Measurements from ENCODE around the gene PPP1R7. TPM values are rescaled to one million over a fixed set of nuclear protein-coding genes. Genes with fewer than 3 reads are reported as not detected.

PPP1R7 gene
- total RNA-seq, 1 donor from 2014 or later, result 57.7 TPM

Other genes starting within 250 kb of the PPP1R7 start
- not detected in 2 replicates for gene CROCC2, start 244.1 kb upstream of the PPP1R7 start, total RNA-seq
- gene SNED1, start 151.8 kb upstream of the PPP1R7 start, total RNA-seq, result 0.22 and 0.29 TPM in 2 replicates
- 9.7 and 33.8 TPM in 2 replicates for gene MTERF4, start 48.2 kb upstream of the PPP1R7 start, total RNA-seq
- 10.0 and 15.5 TPM in 2 replicates for gene PASK, start 995 bp upstream of the PPP1R7 start, total RNA-seq
- 1.2 and 2.8 TPM in 2 replicates for gene ANO7, start 38.2 kb downstream of the PPP1R7 start, total RNA-seq
- gene HDLBP, start 165.2 kb downstream of the PPP1R7 start, total RNA-seq, result 326 and 374 TPM in 2 replicates
- 299 and 366 TPM in 2 replicates for gene SEPTIN2, start 165.5 kb downstream of the PPP1R7 start, total RNA-seq
- 34.2 and 43.3 TPM in 2 replicates for gene FARP2, start 205.8 kb downstream of the PPP1R7 start, total RNA-seq

Measured in epithelial cell of proximal tubule (primary cell).